AG09319 (cell line): Measurements from ENCODE around the gene GABBR2.

ENCODE experiments used
- DNase-seq: peaks from one replicate; pipeline ENCODE4 v3.0.0-alpha.2; 2010; ENCODE audit warnings: low read depth; ENCODE audit errors: extremely low read depth
- CTCF ChIP-seq: IDR thresholded peaks from 2 replicates; pipeline ENCODE4 v1.5.1; 2011; ENCODE audit warnings: low read depth, mild to moderate bottlenecking, inconsistent platforms, low read length, moderate library complexity

GABBR2 gene

GRCh38 chr9:98432134-98432533 lies 276.6 kb downstream of the GABBR2 start:
- no peak for DNase-seq
- no peak for TF ChIP-seq CTCF

GRCh38 chr9:98430535-98431292 lies 278.0 kb downstream of the GABBR2 start:
- no peak for DNase-seq
- no peak for TF ChIP-seq CTCF

GRCh38 chr9:98429613-98430012 lies 279.1 kb downstream of the GABBR2 start:
- TF ChIP-seq CTCF = no peak
- peak; percentile 25 for DNase-seq

- TF ChIP-seq CTCF = no peak
- DNase-seq = no peak
Measured at GRCh38 chr9:98428454-98428853, 280.3 kb downstream of the GABBR2 start.

- no peak for TF ChIP-seq CTCF
- no peak for DNase-seq
Measured at GRCh38 chr9:98427491-98427890, 281.2 kb downstream of the GABBR2 start.

GRCh38 chr9:98425079-98425478 lies 283.7 kb downstream of the GABBR2 start:
- no peak for TF ChIP-seq CTCF
- no peak for DNase-seq

GRCh38 chr9:98419260-98419603 lies 289.5 kb downstream of the GABBR2 start:
- no peak for TF ChIP-seq CTCF
- no peak for DNase-seq
